HS-27A (cell line): ENCODE measurements around the gene MBNL1.
A peak's percentile ranks its signal among the peaks of the same experiment; 100 is the strongest.

Experiments used
- DNase-seq: peaks from one replicate; pipeline ENCODE4 v3.0.0-alpha.2; 2012; ENCODE audit warnings: low read depth, missing footprints

Gene MBNL1, protein sequence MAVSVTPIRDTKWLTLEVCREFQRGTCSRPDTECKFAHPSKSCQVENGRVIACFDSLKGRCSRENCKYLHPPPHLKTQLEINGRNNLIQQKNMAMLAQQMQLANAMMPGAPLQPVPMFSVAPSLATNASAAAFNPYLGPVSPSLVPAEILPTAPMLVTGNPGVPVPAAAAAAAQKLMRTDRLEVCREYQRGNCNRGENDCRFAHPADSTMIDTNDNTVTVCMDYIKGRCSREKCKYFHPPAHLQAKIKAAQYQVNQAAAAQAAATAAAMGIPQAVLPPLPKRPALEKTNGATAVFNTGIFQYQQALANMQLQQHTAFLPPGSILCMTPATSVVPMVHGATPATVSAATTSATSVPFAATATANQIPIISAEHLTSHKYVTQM

DNA sequence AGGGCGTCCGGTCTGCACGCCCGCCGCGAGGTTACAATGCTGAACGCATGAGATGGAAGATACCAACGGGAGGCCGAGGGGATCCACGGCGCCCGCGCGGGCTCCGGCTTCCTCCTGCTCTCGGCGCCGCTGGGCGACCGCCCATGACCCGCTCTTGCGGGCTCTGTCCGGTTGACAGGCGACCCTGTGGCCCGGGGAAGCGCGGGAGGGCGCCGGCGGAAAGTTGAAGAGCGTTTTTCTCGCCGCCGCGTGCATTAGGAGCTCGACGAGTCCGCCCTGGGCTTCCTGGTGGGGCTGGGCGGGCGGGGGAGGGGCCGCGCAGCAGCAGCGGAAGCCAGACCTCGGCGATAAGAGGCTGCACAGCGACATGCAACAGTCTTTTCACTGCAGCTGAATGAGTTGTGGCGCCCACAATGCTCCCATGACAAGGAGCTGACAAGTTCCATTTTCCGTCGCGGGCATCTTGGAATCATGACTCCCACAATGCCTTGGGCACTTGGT is at the start of gene MBNL1:
Gene MBNL1, plus strand, starts transcription at position 375 of the 501 bp plus-strand sequence. CDS start 31,265 bp downstream, outside the sequence.
- peak; percentile 63 for DNase-seq

DNA sequence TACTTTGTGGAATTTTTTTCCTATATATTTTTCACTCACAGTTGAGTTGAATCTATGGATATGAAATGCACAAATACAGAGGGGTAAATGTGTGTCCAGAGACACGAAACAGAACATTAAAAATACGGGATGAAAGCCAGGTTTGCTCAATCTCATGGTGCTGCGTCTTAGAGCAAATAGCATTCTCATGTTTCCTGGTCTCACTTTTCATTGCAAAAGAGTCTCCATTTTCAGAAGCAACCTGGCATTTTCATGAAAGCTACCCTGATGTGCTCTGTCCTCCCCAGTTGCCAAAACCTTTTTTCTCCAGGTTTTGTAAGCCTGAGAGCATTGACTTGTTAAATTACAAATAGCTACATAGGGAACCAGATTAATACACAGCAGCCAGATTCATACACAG is 49.5 kb upstream of the MBNL1 start:
- DNase-seq, result no peak

DNA sequence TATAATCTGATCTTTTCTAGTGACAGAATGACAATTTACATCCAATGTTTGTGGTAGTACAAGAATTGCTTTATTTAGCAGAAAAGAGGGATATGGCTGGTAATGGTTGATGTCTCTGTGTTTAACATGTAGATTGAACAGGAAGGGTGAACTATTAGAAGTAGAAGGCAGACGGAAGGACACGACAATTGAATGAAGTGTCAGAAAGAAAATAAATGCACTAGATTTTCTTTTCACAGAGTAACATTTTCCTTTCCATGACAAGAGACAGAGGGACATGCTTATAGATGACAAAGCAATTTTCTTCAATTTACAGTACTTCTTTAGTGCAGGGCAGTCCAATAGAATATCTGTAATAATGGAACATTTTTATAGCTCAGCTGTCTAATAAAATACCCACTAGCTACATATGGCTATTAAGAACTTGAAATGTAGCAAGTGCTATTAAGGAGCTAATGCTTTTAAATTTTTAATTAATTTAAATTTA is 48.9 kb upstream of the MBNL1 start:
- no peak for DNase-seq

DNA sequence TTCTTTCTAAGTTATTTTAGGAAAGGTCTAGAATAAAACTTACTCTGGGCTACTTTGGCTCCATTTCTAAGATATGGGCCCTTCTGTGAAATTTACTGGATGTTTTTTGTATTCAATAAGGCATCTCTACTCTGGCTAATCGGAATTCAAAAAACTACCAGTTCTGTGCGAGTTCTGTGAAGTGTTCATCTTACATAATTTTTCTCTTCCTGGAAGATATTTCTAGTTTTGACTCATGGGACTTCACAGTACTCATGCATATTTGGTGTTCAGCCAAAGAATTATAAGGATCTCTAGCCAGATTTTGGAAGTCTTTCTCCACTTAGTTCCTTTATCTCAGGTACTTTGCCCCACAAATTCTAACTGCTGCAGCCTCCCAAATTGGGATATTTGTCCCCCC is 46.4 kb upstream of the MBNL1 start:
- DNase-seq, result peak; percentile 29

DNA sequence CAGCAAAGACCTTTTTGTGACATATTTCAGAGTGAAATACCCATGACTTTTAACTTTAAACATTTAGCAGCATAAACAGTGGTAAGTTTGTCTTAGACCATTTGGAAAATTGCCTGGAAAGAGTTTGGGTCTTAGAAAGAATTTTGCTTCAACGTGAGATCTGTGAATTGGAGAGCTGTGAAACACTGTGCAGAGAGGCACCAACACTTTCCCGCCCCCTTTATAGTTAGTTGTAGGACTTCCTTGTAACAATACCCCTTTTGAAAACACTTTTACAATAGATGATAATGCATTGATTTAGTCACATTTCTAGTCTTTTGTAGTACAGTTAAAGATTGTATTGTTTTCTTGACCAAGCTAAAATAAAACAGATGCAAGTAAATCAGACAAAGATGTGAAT is 43.5 kb upstream of the MBNL1 start:
- DNase-seq, result no peak

DNA sequence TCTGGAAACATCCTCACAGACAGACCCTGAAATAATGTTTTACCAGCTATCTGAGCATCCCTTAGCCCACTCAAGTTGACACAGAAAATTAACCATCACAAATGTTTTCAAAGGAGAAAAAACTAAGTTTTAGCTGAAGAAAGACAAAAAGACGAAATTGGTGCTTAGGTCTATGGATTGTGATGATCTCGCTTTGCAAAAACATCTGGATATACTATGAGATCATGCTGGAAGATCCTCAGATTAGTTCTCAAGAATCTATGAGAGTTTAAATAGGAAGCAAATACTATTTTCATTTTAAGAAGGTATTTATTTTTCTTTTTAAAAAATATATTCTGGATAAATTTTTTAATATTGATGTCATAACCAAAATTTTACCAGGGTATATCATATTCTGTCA is 42.6 kb upstream of the MBNL1 start:
- DNase-seq, result no peak

DNA sequence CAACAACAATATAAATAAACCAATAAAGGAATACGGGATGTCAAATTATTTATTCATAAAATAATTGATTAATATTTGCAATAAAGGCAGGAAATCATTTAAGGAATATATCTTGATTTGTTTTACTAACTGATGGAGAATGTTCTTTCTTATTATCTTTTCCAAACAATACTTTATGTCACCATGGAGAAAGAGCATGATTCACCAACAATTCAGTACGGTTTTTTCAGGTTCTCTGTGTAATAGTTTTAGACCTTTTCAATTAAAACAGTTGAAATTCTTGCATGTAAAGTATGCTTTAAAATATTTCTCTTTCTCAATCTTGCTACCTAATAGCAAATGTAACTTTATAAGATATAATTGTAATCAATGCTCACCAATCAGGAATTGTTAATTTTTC is 41.7 kb upstream of the MBNL1 start:
- DNase-seq, result no peak

DNA sequence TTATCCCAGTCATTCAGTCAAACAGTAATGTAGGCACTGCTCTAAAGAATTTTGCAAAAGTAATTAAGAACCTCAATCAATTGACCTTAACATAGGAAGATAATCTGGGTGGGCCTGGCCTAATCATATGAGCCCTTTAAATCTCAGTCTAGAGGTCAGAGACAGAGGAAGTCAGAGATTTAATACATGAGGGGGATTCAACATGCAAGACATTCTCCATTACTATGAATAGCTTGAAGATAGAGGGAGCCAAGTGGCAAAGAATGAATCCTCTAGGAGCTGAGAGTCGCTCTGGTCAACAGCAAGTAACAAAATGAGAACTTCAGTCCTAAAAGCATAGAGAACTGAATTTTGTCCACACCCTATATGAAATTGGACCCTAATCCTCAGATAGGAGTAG is 39.0 kb upstream of the MBNL1 start:
- no peak for DNase-seq

DNA sequence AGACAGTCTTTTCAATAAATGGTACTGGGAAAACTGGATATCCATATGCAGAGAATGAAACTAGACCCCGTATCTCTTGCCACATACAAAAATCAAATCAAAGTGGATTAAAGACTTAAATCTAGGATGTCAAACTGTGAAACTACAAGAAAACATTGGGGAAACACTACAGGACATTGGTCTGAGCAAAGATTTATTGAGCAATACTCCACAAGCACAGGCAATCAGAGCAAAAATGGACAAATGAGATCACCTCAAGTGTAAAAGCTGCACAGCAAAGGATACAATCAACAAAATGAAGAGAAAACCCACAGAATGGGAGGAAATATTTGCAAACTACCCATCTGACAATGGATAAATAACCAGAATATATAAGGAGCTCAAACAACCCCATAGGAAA is 38.4 kb upstream of the MBNL1 start:
- no peak for DNase-seq

DNA sequence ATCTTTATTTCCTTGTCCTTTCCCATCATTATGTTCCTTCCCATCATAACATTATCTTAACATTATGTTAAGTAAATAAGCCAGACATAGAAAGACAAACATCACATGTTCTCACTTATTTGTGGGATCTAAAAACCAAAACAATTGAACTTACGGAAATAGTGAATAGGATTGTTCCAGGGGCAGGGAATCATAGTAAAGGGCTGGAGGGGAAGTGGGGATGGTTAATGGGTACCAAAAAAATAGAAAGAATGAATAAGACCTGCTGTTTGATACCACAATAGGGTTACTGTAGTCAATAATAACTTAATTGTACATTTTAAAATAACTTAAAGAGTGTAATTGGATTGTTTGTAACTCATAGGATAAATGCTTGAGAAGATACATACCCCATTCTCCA is 36.7 kb upstream of the MBNL1 start:
- no peak for DNase-seq

DNA sequence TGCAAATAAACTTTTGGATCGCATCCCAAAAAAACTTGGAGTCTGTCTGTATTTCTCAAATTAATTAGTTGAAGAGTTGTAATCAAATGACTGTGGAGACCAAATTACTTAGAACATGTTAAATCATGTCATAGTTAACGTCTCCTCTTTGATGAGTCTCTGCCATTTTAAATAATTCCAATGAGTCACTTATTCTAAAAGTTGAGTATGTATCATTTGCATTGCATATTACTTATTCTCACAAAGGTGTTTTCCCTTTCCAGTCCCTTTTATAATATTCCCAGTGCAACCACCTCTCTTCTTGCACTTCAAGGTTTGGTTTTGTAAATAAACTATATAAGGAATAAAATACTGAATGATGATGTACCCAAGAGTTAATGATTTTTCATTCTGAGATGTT is 36.0 kb upstream of the MBNL1 start:
- no peak for DNase-seq

DNA sequence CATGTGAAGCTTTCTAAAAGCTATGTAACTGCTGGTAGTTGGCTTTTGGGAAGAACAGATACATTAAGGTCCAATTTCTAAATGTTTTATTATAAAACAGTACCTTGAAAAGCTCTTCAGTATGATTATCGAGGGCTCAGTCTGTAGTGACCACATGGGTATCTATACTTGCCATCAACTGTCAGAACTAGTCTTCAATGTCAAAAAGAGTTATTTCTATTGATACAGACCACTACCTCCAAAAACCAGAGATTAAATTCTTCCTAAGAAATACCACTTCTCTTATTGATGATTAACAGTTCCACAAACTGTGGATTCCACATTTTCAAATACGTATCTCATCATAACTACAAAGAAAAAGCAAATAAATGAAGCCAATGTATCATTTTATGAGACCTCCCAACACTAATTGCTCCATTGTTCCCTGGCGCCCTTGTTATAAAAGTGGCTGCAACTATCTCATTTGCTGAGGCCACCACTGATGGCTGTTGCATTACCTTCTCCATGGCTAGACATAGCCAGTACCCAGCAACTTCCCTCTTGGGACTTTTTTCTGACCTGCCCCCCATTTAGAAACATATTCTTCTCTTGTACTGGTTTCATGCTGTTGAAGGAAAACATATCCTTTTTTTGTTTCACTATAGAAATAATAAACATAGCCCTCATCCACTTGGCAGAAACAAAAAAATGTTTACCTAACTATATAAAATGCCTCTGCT is 33.9 kb upstream of the MBNL1 start:
- no peak for DNase-seq

DNA sequence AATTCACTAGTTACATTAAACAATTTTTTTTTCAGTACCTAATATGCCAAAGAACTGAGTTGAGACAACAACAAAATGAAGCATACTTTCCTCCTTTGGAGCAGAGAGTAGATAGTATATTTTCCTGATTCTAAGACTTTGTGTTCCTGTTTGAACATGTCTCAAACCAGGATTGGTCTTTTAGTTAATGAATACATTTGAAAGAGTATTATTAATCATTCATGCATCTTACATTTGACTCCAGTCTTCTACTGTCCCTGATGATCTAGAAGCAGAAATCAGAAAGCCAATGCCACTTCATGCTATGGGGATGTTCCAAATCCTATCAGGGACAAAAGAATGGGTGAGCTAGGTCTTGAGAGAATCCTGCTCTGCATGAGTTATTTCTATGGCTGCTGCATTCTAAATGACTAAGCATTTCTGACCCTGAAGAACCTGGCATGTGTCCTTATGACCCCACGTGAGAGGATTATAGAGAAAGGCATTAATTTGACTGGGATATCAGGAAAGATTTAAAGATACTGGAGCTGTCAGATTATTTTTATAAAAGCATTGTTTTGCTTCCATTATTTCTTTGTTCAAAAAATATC is 32.9 kb upstream of the MBNL1 start:
- DNase-seq, result no peak

DNA sequence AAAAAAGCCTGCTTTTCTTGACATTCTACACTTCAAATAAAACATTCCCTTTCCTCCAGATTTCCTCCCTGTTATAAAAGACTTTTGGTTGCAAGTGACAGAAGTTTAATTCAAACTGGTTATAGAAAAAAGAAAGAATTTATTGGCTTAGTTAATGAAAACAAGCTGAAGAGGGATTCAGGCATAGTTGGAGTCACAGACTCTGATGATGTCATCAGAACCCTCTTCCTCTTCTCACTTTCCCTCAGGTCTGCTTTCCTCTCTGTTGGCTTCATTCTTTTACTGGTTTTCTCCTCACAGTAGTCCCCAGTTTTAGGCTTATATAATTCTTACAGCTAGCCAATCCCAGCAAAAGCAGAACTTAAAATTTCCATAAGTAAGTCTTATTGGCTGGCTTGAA is 32.0 kb upstream of the MBNL1 start:
- no peak for DNase-seq

DNA sequence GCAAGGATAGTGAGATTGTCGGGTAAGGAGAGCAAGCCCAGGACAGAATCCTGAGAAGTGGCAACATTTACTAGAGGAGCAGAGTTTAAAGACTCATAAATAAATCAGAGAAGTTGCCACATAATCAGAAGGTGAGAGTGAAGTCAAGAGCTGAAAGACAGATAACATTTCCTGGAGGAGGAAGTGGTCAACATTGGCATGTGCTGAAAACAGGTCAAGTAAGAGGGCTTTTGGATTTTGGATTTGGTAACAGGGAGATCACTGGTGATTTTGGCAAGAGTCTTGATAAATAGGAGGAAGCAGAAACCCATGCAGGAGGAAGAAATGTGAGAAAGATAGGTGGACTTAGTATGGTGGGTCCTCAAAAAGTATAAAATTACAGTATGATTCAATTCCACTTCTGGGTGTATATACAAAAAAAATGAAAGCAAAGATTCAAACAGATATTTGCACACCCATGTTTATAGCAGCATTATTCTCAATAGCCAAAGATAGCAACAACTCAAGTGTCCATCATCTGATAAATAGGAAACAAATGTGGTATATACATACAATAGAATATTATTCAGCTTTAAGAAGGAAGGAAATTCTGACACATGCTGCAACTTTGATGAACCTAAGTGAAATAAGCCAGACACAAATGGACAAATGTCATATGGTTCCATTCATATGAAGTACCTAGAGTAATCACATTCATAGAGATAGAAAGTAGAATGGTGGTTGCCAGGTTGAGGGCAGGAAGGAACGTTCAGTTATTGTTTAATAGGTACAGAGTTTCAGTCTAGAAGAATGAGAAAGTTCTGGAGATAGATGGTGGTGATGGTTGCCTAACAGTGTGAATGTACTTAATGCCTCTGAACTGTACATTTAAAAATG is 27.3 kb upstream of the MBNL1 start:
- no peak for DNase-seq

DNA sequence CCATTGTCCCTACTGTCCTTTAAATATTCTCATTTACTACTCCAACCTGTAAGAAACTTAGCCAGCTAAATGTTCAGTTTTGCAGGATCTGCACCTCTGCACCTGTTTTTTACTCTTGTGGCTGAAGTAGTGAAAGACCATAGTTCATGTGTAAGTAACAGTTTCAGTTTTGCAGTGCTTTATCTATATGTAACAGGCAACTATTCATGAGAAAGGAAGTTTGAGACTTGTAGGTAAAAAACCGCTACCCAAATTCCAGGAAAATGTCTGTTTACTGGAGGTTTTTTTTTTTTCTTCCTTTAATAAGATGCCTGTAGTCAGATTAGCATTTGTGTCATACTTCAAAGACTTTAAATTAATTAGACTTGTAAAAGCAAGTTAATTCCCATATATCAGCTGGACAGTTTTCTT is 25.4 kb upstream of the MBNL1 start:
- no peak for DNase-seq

DNA sequence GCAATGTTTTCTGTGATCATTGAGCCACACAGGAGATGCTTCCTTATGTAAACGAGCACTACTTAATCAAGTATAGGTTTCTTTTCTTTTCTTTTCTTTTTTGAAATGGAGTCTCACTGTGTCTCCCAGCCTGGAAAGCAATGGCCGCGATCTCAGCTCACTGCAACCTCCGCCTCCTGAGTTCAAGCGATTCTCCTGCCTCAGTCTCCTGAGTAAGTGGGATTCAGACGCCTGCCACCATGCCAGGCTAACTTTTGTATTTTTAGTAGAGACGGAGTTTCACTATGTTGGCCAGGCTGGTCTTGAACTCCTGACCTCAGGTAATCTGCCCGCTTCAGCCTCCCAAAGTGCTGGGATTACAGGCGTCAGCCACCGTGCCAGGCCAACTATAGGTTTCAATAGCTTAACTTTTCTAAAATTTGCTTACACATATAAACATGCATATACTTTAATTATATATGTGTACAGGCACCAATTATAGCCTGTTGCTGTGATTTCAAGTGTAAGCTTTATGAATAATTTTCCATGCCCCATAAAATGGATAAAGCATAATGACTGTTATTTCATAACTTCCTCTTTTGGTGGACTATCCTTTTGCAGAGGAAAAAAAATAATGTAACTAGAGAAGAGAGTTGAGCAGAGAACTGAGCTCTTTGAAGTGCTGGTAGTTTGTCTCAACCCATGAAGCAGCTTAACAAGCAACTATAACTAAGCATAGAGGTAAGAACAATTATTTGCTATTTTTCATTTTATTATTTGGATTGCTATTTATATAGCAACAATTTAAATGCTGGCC is 24.8 kb upstream of the MBNL1 start:
- no peak for DNase-seq

DNA sequence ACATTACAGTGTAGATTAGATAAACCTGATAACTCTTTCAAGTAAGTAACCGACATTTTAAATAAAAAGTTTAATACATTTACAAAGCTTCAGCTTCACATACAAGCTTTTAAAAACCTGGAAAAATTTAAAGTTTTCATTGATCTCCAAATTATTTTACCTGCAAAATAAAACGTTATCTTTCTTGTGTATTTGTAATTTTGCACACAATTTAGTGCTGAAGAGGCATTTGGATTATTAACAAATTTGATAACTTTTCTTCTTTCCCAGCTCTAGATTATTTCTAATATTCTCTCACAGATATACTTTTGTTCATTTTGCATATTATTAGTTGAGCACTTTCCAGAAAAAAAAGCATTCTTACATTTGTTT is 24.2 kb upstream of the MBNL1 start:
- no peak for DNase-seq

DNA sequence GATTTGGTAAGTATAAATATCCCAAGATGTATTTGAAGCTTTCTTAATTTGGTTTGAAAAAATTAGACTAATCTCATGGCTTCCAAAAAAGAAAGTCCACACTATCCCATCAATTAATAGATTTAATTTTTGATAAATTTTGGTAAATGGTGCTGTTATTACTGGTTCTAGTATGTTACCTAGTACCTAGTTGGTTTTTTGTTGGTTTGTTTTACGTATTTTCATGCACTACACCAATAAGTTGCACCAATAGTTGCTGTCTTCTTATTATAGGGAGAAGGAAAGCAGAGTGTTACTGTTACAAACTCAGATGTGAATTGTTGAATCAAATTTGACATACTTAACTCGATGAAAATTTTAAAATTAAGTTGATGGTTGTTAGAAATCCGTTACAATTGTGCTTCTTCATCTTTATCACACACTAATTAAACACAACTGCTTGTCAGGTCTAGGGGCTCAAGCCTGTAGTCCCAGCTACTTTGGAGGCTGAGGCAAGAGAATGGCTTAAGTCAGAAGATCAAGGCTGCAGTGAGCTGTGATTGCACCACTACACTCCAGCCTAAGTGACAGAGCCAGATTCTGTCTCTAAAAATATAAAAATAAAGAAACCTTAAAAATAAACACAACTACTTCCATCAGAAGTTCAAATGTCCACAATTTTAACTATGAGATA is 23.1 kb upstream of the MBNL1 start:
- no peak for DNase-seq

DNA sequence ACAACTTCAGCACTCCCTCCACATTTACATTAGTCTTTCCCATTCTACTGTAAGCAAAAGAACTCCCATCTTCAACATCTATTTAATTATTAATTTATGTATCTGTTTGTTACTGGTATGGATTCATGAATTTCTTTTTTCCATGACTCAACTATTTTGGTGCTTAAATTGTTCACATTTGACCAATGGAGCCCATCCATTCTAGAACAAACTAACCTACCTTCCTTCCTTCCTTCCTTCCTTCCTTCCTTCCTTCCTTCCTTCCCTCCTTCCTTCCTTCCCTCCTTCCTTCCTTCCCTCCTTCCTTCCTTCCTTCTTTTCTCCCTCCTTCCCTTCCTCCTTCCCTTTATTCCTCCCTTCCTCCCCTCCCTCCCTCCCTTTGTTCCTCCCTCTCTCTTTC is 16.8 kb upstream of the MBNL1 start:
- no peak for DNase-seq

DNA sequence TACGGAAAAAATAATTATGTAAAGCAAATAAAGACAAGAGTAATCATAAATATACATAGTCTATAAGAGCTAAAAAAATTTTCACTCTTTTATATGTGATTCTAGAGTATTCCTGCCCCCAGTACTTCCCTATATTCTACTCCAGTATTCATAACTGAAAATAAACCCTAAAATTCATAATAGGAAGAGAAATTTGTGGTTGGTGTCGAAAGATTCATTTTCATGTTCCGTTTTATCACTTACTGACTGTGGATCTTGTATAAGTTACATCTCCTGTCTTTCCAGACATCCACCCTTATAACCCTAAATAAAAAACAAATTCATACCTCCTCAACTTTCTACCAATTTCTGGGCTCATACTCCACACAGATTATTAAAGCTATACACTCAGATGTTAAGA is 16.0 kb upstream of the MBNL1 start:
- no peak for DNase-seq
